MM.1S (cell line): ENCODE results near the gene RERE.

Experiments used
- DNase-seq: peaks from one replicate; pipeline ENCODE4 v3.0.0-alpha.2; 2015
- H2AFZ ChIP-seq: fragments of 300-600 bp; sonication (generic); 2 replicates; pipeline ENCODE4 v1.6.0; 2016; ENCODE audit warnings: antibody characterized with exemption, low read length
- H3F3A ChIP-seq: fragments of 300-600 bp; sonication (generic); 2 replicates; pipeline ENCODE4 v1.6.1; 2016; ENCODE audit warnings: mild to moderate bottlenecking, antibody characterized with exemption, low read length, moderate library complexity, mixed read lengths; ENCODE audit not compliant: insufficient read depth
- H3K27ac ChIP-seq: fragments of 300-600 bp; sonication (generic); 2 replicates; pipeline ENCODE4 v1.5.1; 2016; ENCODE audit warnings: mild to moderate bottlenecking, low read length
- H3K27me3 ChIP-seq: fragments of 300-600 bp; sonication (generic); replicated peaks from 2 replicates; pipeline ENCODE4 v1.6.0; 2016; ENCODE audit warnings: low read length; ENCODE audit not compliant: insufficient read depth
- H3K36me3 ChIP-seq: fragments of 300-600 bp; sonication (generic); replicated peaks from 2 replicates; pipeline ENCODE4 v1.6.1; 2016; ENCODE audit warnings: mild to moderate bottlenecking, low read length, mixed read lengths; ENCODE audit not compliant: insufficient read depth
- H3K4me1 ChIP-seq: fragments of 300-600 bp; sonication (generic); 2 replicates; pipeline ENCODE4 v1.6.1; 2016; ENCODE audit warnings: low read length, mixed read lengths
- H3K4me2 ChIP-seq: fragments of 300-600 bp; sonication (generic); 2 replicates; pipeline ENCODE4 v1.6.0; 2016; ENCODE audit warnings: low read depth, low read length
- H3K4me3 ChIP-seq: fragments of 300-600 bp; sonication (generic); 2 replicates; pipeline ENCODE4 v1.5.1; 2016; ENCODE audit warnings: low read length, mixed read lengths
- H3K79me2 ChIP-seq: fragments of 300-600 bp; sonication (generic); 2 replicates; pipeline ENCODE4 v1.6.1; 2016; ENCODE audit warnings: mixed run types, low read length, mixed read lengths
- H3K9ac ChIP-seq: fragments of 300-600 bp; sonication (generic); 2 replicates; pipeline ENCODE4 v1.6.1; 2016; ENCODE audit warnings: low read length, mixed read lengths
- H3K9me2 ChIP-seq: fragments of 300-600 bp; sonication (generic); replicated peaks from 2 replicates; pipeline ENCODE4 v1.6.1; 2016; ENCODE audit warnings: mild to moderate bottlenecking, low read length, mixed read lengths; ENCODE audit not compliant: insufficient read depth
- H3K9me3 ChIP-seq: fragments of 300-600 bp; sonication (generic); replicated peaks from 2 replicates; pipeline ENCODE4 v1.6.1; 2016; ENCODE audit warnings: mild to moderate bottlenecking, low read length, mixed read lengths; ENCODE audit not compliant: insufficient read depth
- H4K20me1 ChIP-seq: fragments of 300-600 bp; sonication (generic); 2 replicates; pipeline ENCODE4 v1.6.1; 2016; ENCODE audit warnings: mild to moderate bottlenecking, low read length, moderate library complexity, mixed read lengths; ENCODE audit not compliant: insufficient read depth
- EZH2 ChIP-seq: fragments of 300-600 bp; sonication (generic); optimal IDR thresholded peaks from 2 replicates; pipeline ENCODE3; 2017; ENCODE audit warnings: low read depth, mild to moderate bottlenecking, antibody characterized with exemption, low read length, mixed read lengths
- EZH2phosphoT487 ChIP-seq: fragments of 300-600 bp; sonication (generic); IDR thresholded peaks from 2 replicates; pipeline ENCODE4 v1.6.1; 2018; ENCODE audit warnings: antibody characterized with exemption, low read length
- TF ChIP-seq, protein P1 (sequence below): fragments of 300-600 bp; sonication (generic); IDR thresholded peaks from 2 replicates; pipeline ENCODE4 v1.5.1; 2016; ENCODE audit warnings: antibody characterized with exemption, low read length, mixed read lengths

RERE gene

DNA sequence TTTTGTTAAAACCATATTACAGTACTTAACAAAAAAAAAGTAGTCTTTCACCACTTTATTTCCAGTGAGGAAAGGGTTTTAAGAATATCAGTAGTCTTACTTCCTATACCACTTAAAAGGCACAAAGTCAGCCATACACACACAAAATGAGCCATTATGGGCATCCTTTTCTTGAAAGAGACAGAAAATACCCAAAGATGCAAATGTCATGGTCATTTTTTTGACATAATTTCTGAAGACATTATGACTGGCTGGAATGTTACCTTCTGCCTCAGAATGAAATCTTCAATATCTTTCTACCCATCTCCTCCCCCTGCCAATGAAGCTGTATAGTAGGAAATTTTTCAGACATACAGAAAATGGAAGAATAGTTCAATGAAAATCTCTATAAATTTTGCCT is 261.9 kb downstream of the RERE start:
- Histone ChIP-seq H3K4me3 (no peak overlapping the region), H4K20me1 (no peaks in the 10 kb centered on the region), H3K79me2 (peaks cover 17% of the 10 kb centered on the region), H3K27ac (no peak overlapping the region), H3K9me2 (no peaks in the 10 kb centered on the region), H3K9ac (no peak overlapping the region), H3K4me2 (no peak overlapping the region), H3K9me3 (no peaks in the 10 kb centered on the region), H2AFZ (no peak overlapping the region), H3K27me3 (no peaks in the 10 kb centered on the region), H3K4me1 (no peaks in the 10 kb centered on the region), H3F3A (no peaks in the 10 kb centered on the region), H3K36me3 (no peaks in the 10 kb centered on the region)
- DNase-seq = no peak
- TF ChIP-seq EZH2phosphoT487 = no peak
- TF ChIP-seq, protein P1, sequence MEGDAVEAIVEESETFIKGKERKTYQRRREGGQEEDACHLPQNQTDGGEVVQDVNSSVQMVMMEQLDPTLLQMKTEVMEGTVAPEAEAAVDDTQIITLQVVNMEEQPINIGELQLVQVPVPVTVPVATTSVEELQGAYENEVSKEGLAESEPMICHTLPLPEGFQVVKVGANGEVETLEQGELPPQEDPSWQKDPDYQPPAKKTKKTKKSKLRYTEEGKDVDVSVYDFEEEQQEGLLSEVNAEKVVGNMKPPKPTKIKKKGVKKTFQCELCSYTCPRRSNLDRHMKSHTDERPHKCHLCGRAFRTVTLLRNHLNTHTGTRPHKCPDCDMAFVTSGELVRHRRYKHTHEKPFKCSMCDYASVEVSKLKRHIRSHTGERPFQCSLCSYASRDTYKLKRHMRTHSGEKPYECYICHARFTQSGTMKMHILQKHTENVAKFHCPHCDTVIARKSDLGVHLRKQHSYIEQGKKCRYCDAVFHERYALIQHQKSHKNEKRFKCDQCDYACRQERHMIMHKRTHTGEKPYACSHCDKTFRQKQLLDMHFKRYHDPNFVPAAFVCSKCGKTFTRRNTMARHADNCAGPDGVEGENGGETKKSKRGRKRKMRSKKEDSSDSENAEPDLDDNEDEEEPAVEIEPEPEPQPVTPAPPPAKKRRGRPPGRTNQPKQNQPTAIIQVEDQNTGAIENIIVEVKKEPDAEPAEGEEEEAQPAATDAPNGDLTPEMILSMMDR = no peak

DNA sequence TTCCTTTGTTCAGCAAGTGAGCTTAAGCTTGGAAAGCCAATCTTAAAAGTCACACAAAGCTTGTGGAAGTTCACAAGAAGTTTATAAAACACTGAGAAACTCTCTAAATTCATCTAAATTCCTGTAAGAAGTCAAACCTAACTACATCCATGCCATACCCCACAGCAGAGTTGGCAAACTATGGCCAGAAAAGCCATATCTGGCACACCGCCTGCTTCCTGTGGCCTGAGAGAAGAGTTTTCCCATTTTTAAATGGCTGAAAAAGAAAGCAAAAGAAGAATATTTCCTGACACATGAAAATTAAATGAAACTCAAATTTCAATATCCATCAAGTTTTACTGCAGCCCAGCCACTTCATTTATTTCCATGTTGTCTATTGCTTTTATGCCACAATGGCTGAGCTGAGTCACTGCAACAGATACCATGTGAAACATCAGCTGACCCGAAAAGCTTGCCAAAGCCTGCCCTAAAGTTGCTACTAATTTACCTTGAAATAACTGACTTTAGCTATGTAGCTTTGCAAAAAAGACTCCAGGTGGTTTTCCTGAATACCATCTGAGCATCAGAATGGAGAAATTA is 262.4 kb downstream of the RERE start:
- Histone ChIP-seq H3F3A (no peaks in the 10 kb centered on the region), H3K4me1 (no peaks in the 10 kb centered on the region), H3K79me2 (peaks cover 11% of the 10 kb centered on the region), H3K27ac (no peak overlapping the region), H3K4me2 (no peak overlapping the region), H2AFZ (no peak overlapping the region), H4K20me1 (no peaks in the 10 kb centered on the region), H3K9ac (no peak overlapping the region), H3K9me2 (no peaks in the 10 kb centered on the region), H3K9me3 (no peaks in the 10 kb centered on the region), H3K27me3 (no peaks in the 10 kb centered on the region), H3K36me3 (no peaks in the 10 kb centered on the region), H3K4me3 (no peak overlapping the region)
- no peak for DNase-seq
- TF ChIP-seq, protein P1 = no peak
- TF ChIP-seq EZH2phosphoT487 (no peak), EZH2 (no peak)

DNA sequence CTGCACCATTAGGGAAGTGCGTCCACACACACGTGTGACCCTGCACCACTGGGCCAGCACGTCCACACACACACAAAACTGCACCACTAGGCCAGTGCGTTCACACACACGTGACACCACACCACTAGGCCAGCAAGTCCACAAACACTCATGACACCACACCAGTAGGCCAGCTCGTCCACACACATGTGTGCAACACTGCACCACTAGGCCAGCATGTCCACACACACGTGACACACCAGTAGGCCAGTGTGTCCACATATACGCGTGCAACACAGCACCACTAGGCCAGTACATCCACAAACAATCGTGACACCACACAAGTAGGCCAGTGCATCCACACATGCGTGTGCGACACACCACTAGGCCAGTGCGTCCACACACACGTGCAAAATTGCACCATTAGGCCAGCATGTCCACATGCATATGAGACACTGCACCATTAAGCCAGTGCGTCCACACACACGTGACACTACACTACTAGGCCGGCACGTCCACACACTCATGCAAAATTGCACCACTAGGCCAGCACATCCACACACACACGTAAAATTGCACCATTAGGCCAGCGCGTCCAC is 264.5 kb downstream of the RERE start:
- TF ChIP-seq EZH2 (no peak), EZH2phosphoT487 (no peak)
- TF ChIP-seq, protein P1 = no peak
- H3K36me3 ChIP-seq = no peaks in the 10 kb centered on the region
- H2AFZ ChIP-seq = no peak overlapping the region
- H3F3A ChIP-seq = no peaks in the 10 kb centered on the region
- no peaks in the 10 kb centered on the region for H3K9me2 ChIP-seq
- no peak overlapping the region for H3K27ac ChIP-seq
- H3K27me3 ChIP-seq = no peaks in the 10 kb centered on the region
- no peaks in the 10 kb centered on the region for H3K4me1 ChIP-seq
- no peak overlapping the region for H3K4me3 ChIP-seq
- no peak overlapping the region for H3K4me2 ChIP-seq
- no peaks in the 10 kb centered on the region for H3K9me3 ChIP-seq
- no peak overlapping the region for H3K9ac ChIP-seq
- H3K79me2 ChIP-seq = 0 out of 2 replicates have a peak, but pooled peaks cover 6% of the 10 kb centered on the region
- H4K20me1 ChIP-seq = no peaks in the 10 kb centered on the region
- DNase-seq = no peak
